Memory B cell (primary cell): ENCODE results near the gene DNAJC3.

Source experiments
- ATAC-seq: fragments of 150-1000 bp; cut with Tn5 transposase; 2 replicates; pipeline ENCODE4 v1.10.0; 2021; ENCODE audit warnings: low read depth, mild to moderate bottlenecking, moderate library complexity
- DNase-seq, 2 donors: peaks; one replicate each; pipeline ENCODE4 v3.0.0; 2022; ENCODE audit warnings: low spot score in 2 of 2
- H3K27ac Mint-ChIP-seq: one replicate; pipeline ENCODE4 v1.8.0; 2022; ENCODE audit warnings: mild to moderate bottlenecking, moderate library complexity, mixed read lengths
- H3K27me3 Mint-ChIP-seq: one replicate; pipeline ENCODE4 v1.8.0; 2022; ENCODE audit warnings: mixed read lengths
- H3K36me3 Mint-ChIP-seq: one replicate; pipeline ENCODE4 v1.8.0; 2022; ENCODE audit warnings: mild to moderate bottlenecking, mixed read lengths
- H3K4me1 Mint-ChIP-seq: one replicate; pipeline ENCODE4 v1.8.0; 2022; ENCODE audit warnings: mixed read lengths
- H3K4me3 Mint-ChIP-seq: one replicate; pipeline ENCODE4 v1.8.0; 2022; ENCODE audit warnings: mild to moderate bottlenecking, moderate library complexity, mixed read lengths
- H3K9me3 Mint-ChIP-seq: one replicate; pipeline ENCODE4 v1.8.0; 2022; ENCODE audit warnings: mixed read lengths

Gene DNAJC3

DNA sequence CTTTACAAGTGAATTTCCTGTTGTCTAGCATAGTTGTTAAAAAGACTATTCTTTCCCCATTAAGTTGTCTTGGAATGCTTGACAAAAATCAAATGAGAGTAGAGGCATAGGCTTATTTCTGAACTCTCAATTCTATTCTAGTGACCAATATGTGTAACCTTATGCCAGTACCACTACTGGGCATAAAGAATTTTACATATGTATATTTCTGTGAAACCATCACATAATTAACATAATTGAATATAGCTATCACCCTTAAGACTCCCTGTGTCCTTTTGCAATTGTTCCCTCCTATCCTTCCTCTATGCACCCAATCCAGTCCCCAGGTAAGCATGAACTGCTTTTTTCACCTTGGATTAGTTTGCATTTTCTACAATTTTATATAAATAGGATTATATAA is 165.0 kb downstream of the DNAJC3 start:
- H3K4me3 Mint-ChIP-seq: no peak overlapping the region
- H3K4me1 Mint-ChIP-seq: no peaks in the 10 kb centered on the region
- H3K27me3 Mint-ChIP-seq: no peaks in the 10 kb centered on the region
- DNase-seq: no peak
- H3K27ac Mint-ChIP-seq: no peak overlapping the region
- H3K9me3 Mint-ChIP-seq: peaks cover 3% of the 10 kb centered on the region
- ATAC-seq: no peak
- H3K36me3 Mint-ChIP-seq: no peaks in the 10 kb centered on the region

DNA sequence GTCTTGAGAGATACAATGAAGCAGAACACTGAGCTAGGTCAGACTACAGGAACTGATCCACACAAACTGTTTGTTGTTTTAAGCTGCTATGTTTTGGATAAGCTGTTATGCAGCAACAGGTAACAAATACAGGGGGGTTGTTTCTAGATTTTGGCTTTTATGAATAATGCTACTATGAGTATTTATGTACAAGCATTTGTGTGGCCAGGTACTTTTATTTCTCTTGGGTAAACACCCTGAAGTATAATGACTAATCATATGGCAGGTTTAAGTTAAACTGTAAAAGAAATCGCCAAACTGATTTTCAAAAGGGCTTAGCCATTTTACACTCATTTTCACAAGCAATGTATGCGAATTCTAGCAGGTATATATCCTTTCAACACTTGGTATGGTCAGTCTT is 166.0 kb downstream of the DNAJC3 start:
- no peaks in the 10 kb centered on the region for H3K27me3 Mint-ChIP-seq
- H3K36me3 Mint-ChIP-seq: no peaks in the 10 kb centered on the region
- DNase-seq (no peak), ATAC-seq (no peak)
- H3K4me1 Mint-ChIP-seq: no peaks in the 10 kb centered on the region
- H3K27ac Mint-ChIP-seq: no peak overlapping the region
- H3K4me3 Mint-ChIP-seq: no peak overlapping the region
- peaks cover 3% of the 10 kb centered on the region for H3K9me3 Mint-ChIP-seq
